ENCODE measurements around the gene NDUFA5.

Gene NDUFA5

GRCh38 chr7:123500878-123501489 lies 56.6 kb downstream of the NDUFA5 start:
- no peak for DNase-seq

GRCh38 chr7:123499211-123499970 lies 58.2 kb downstream of the NDUFA5 start:
- no peak for DNase-seq

DNA sequence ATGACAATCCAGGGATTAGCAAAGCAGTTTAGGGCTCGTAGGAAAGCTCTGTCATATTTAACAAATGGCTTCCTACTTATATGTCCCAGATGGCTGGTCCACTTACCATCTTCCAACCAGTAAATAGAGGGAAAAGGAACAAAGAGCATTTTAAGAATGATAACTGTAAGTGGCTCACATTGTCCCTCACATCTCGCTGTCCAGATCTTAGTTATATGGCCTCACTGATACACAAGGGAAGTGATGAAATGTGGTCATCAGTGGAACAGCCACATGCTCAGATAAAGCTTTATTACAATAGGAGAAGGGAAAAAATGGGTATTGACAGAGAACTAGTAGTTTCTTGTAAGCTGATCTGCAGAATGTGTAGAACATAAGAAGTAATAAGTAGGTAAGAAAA lies 59.0 kb downstream of the NDUFA5 start:
- no peak for DNase-seq

DNA sequence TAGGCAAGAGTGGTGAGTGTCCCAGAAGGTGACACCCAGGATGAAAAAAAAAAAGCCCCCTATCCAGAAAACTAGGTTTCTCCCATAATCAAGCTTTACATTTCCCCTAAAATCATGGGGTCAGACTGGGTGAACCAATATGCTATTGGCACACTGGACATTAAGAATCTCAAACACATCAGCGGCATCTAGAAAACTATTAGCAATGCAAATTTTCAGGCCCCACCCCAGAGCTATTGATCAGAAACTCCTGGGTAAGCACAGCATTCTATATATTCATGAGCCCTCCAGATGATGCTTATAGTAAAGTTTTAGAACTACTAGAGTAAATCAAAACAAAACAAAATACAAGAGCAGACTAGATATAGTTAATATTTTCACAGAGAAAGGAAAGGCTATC lies 59.6 kb downstream of the NDUFA5 start:
- no peak for DNase-seq

- peak; percentile 28 for DNase-seq
Measured at GRCh38 chr7:123494193-123494796, 63.3 kb downstream of the NDUFA5 start.

GRCh38 chr7:123492485-123492884 lies 65.1 kb downstream of the NDUFA5 start:
- DNase-seq: peak; percentile 2
